K562 (cell line): ENCODE data around the gene FGF1. TPM values are rescaled to one million over a fixed set of nuclear protein-coding genes. Genes with fewer than 3 reads are reported as not detected.
A peak's percentile ranks its signal among the peaks of the same experiment; 100 is the strongest.

Source experiments
- CUX1 ChIP-seq: fragments of 200-800 bp; sonication (Bioruptor generic); IDR thresholded peaks from 2 replicates; pipeline ENCODE4 v1.6.1; 2016; ENCODE audit warnings: missing genetic modification characterization, missing compliant biosample characterization
- ESRRA ChIP-seq: fragments of 450-650 bp; IDR thresholded peaks from 2 replicates; pipeline ENCODE4 v1.6.1; 2014; ENCODE audit warnings: low read depth, mild to moderate bottlenecking, moderate library complexity, borderline replicate concordance
- FOSL1 ChIP-seq: fragments of 200-800 bp; sonication (Bioruptor generic); conservative IDR thresholded peaks from 2 replicates; pipeline ENCODE4 v1.6.1; 2016; ENCODE audit warnings: missing genetic modification characterization, missing compliant biosample characterization
- TEAD1 ChIP-seq, 2 experiments: fragments of 450-650 bp in 1 of 2; sonication (generic) in 1 of 2; formaldehyde crosslinking; IDR thresholded peaks; 2 replicates each; pipeline versions ENCODE4 v1.4.0 to v1.8.0; 2020 to 2022; ENCODE audit warnings: mild to moderate bottlenecking in 2 of 2, missing genetic modification reagents in 1 of 2
- polyA plus RNA-seq, 8 experiments: library from polyadenylated mRNA; depleted of rRNA in 4 of 8; stranded (reverse) in 5 of 8; unstranded in 3 of 8; fragments of >200 nt; fragmentation: Nextera tagmentation in 2 of 8; fragmentation: Illumina TruSeq in 1 of 8; extraction: Ambion mirVana in 2 of 8; extraction: Trizol in 1 of 8; gene quantifications; 2 replicates each; pipeline versions ENCODE4 v1.2.1 to v1.2.3, GENCODE V29; 2011 to 2014; ENCODE audit warnings: inconsistent platforms in 1 of 8, missing spikeins in 1 of 8
- total RNA-seq, 7 experiments: library from RNA; depleted of rRNA in 6 of 7; stranded (reverse); fragments of >200 nt in 6 of 7; fragmentation: Illumina TruSeq in 2 of 7; extraction: Trizol in 2 of 7; gene quantifications; 2 replicates each; pipeline versions ENCODE4 v1.2.1 to v1.2.3, GENCODE V29; 2011 to 2021; ENCODE audit warnings: low replicate concordance in 1 of 7

Gene FGF1
- total and polyA plus RNA-seq, 9 of the 15 experiments (the other 6 are each of a cell fraction or from before 2014, with no cell fraction given), result not detected

- TF ChIP-seq TEAD1 (CRISPR knock-in tag; IDR thresholded peaks at IDR 0.05) (0 out of 4 replicates have a peak, but pooled peaks of 1 of the 2 experiments have one; percentile 36), CUX1 (CRISPR knock-in tag) (no peak), ESRRA (peak; percentile 17; the same call in 1 of the 2 replicates), FOSL1 (tag) (peak; percentile 45)
Observed at GRCh38 chr5:142548739-142549275, 137.1 kb downstream of the FGF1 start (continued).
